MCF 10A (cell line): Measurements from ENCODE around the gene RGS10. TPM values are rescaled to one million over a fixed set of nuclear protein-coding genes. Genes with fewer than 3 reads are reported as not detected.

Experiments used
- BruUV-seq: library from RNA; stranded (reverse); fragments of 400-500 nt; replicated peaks from 2 replicates; lab custom pipeline; 2021; lab: Mats Ljungman, UMichigan
- CTCF ChIA-PET: fragments of 300-600 bp; sonication (Branson Sonifier 250); formaldehyde crosslinking; extraction: SDS; loops from one replicate; lab custom pipeline; 2021; ENCODE audit warnings: antibody characterized with exemption, inconsistent platforms; lab: Yijun Ruan, JAX
- POLR2A ChIA-PET: fragments of 300-600, 350-650 bp; sonication (Branson Sonifier 250); formaldehyde crosslinking; extraction: SDS; loops from one replicate; lab custom pipeline; 2020; ENCODE audit warnings: antibody characterized with exemption, inconsistent platforms; lab: Yijun Ruan, JAX
- DNase-seq: peaks from one replicate; pipeline ENCODE4 v3.0.0-alpha.2; 2018; ENCODE audit not compliant: unreplicated experiment
- H3K27ac Mint-ChIP-seq: one replicate; pipeline ENCODE4 v1.8.0; 2022; ENCODE audit warnings: mild to moderate bottlenecking, low read depth, mixed read lengths; ENCODE audit not compliant: unreplicated experiment
- H3K27me3 Mint-ChIP-seq: one replicate; pipeline ENCODE4 v1.8.0; 2022; ENCODE audit warnings: mixed read lengths; ENCODE audit not compliant: insufficient read depth, unreplicated experiment
- H3K36me3 Mint-ChIP-seq: one replicate; pipeline ENCODE4 v1.8.0; 2022; ENCODE audit warnings: mild to moderate bottlenecking, moderate library complexity, mixed read lengths; ENCODE audit not compliant: insufficient read depth, unreplicated experiment
- H3K4me1 Mint-ChIP-seq: one replicate; pipeline ENCODE4 v1.8.0; 2022; ENCODE audit warnings: mixed read lengths; ENCODE audit not compliant: insufficient read depth, unreplicated experiment
- H3K4me3 Mint-ChIP-seq: one replicate; pipeline ENCODE4 v1.8.0; 2022; ENCODE audit warnings: mild to moderate bottlenecking, moderate library complexity, mixed read lengths; ENCODE audit not compliant: unreplicated experiment
- H3K9me3 Mint-ChIP-seq: one replicate; pipeline ENCODE4 v1.8.0; 2022; ENCODE audit warnings: mixed read lengths; ENCODE audit not compliant: unreplicated experiment
- intact Hi-C: fragments of 100-400 bp; cut with micrococcal nuclease; formaldehyde crosslinking; loops from 2 replicates; pipeline ENCODE4 v1.14.1; 2022
- total RNA-seq: library from RNA; stranded (reverse); gene quantifications from 2 replicates; pipeline ENCODE4 v1.2.3, GENCODE V29; 2022
- TF ChIP-seq, protein P1 (sequence below): fragments of 200-600 bp; IDR thresholded peaks from one replicate; pipeline ENCODE4 v1.8.0; 2022; ENCODE audit warnings: antibody characterized with exemption, mild to moderate bottlenecking; ENCODE audit not compliant: unreplicated experiment

The RGS10 gene
- total RNA-seq, 1 experiment from 2014 or later = 26.0 TPM

DNA sequence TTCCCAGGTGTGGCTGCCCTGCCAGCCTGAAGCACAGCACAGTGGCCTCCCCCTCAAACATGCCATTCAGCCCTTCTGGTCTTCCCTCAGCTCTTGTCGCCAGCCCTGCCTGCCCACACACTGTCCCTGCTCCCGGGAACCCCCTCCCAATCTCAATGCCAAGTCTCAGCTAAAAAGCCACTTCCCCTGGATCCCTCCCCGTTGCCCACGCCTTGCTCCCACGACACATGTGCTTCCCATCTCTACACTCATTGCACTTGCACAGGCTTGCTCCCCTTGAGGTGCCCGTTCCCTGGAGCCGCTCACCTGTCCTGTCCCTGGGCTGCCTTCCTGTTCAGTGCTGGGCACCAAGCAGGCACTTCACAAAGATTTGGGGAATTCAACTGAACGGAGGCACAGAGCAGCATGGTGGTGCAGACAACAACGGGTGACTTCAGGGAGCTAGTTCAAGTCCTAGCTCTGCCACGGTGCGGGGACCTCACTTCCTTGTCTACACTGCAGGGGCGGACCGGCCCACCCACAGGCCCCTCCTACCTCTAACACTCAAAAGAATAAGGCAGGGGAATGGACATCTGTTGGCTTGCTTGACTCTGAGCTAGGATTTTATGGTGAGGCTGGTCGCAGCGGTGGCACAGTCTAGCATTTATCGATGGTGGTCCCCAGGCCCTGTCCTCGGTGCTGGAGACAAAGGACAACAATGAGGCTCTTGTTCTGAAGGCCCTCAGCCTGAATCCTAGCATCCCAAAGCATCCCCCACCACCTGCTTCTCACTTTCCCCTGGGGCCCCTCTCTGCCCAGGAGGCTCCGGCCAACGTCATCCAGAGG lies 18.4 kb downstream of the RGS10 start:
- BruUV-seq = no TSS peak
- intact Hi-C loops = no loop called here
- TF ChIP-seq, protein P1, sequence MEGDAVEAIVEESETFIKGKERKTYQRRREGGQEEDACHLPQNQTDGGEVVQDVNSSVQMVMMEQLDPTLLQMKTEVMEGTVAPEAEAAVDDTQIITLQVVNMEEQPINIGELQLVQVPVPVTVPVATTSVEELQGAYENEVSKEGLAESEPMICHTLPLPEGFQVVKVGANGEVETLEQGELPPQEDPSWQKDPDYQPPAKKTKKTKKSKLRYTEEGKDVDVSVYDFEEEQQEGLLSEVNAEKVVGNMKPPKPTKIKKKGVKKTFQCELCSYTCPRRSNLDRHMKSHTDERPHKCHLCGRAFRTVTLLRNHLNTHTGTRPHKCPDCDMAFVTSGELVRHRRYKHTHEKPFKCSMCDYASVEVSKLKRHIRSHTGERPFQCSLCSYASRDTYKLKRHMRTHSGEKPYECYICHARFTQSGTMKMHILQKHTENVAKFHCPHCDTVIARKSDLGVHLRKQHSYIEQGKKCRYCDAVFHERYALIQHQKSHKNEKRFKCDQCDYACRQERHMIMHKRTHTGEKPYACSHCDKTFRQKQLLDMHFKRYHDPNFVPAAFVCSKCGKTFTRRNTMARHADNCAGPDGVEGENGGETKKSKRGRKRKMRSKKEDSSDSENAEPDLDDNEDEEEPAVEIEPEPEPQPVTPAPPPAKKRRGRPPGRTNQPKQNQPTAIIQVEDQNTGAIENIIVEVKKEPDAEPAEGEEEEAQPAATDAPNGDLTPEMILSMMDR = no peak
- no peaks in the 10 kb centered on the region for H3K9me3 Mint-ChIP-seq
- peaks cover 17% of the 10 kb centered on the region for H3K4me1 Mint-ChIP-seq
- no peak overlapping the region for H3K27ac Mint-ChIP-seq
- H3K36me3 Mint-ChIP-seq = peaks cover 14% of the 10 kb centered on the region
- CTCF ChIA-PET = no interaction called here
- no peak for DNase-seq
- H3K27me3 Mint-ChIP-seq = no peaks in the 10 kb centered on the region
- POLR2A ChIA-PET = interaction anchor here (0.5 to 0.7 kb wide), 3 partner anchors 12 to 164 kb away, joined by 3 to 6 read pairs (median 3); no protein-coding TSS in a partner anchor
- H3K4me3 Mint-ChIP-seq = no peak overlapping the region

DNA sequence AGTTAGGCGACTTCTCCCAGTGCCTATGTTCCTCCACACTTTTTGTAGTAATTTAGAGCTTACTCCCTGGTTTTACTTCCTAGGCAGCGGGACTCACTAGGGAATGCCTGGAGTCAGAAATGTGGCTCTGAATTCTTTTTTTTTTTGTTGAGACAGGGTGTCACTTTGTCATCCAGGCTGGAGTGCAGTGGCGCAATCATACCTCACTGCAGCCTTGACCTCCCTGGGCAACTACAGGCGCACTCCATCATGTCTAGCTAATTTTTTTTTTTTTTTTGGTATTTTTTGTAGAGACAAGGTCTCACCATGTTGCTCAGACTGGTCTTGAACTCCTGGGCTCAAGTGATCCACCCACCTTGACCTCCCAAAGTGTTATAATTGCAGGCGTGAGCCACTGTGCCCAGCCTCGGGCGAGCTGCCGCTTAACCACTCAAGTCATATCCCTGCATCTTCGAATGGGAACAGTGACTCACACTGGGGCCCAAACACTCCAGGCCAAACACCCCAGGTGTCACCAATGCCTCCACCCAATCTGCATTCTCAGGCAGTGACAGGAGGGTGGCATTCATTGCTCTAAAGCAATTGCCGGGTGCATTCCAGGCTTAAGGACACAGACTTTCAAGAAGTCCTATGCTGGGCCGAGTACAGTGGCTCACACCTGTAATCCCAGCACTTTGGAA lies 19.6 kb downstream of the RGS10 start:
- H3K4me3 Mint-ChIP-seq = no peak overlapping the region
- H3K27me3 Mint-ChIP-seq = no peaks in the 10 kb centered on the region
- TF ChIP-seq, protein P1 = no peak
- peaks cover 14% of the 10 kb centered on the region for H3K36me3 Mint-ChIP-seq
- no TSS peak for BruUV-seq
- peaks cover 17% of the 10 kb centered on the region for H3K4me1 Mint-ChIP-seq
- ChIA-PET POLR2A (no interaction called here), CTCF (no interaction called here)
- peak; percentile 63 for DNase-seq
- peak overlapping the region; percentile 27 for H3K27ac Mint-ChIP-seq
- intact Hi-C loops = no loop called here
- no peaks in the 10 kb centered on the region for H3K9me3 Mint-ChIP-seq

GRCh38 chr10:119521443-119522204 lies 20.9 kb downstream of the RGS10 start:
- H3K27me3 Mint-ChIP-seq = no peaks in the 10 kb centered on the region
- TF ChIP-seq, protein P1 = no peak
- peaks cover 14% of the 10 kb centered on the region for H3K36me3 Mint-ChIP-seq
- peak overlapping the region; percentile 64 for H3K27ac Mint-ChIP-seq
- H3K9me3 Mint-ChIP-seq = no peaks in the 10 kb centered on the region
- H3K4me3 Mint-ChIP-seq = no peak overlapping the region
- ChIA-PET CTCF (interaction anchor here (0.6 kb wide), 1 partner anchor 338 kb away, joined by 4 read pairs; no protein-coding TSS in a partner anchor), POLR2A (interaction anchor here (0.5 to 0.7 kb wide), 2 partner anchors 28 to 999 kb away, joined by 3 read pairs; no protein-coding TSS in a partner anchor)
- peaks cover 17% of the 10 kb centered on the region for H3K4me1 Mint-ChIP-seq
- no TSS peak for BruUV-seq
- DNase-seq = peak; percentile 79
- intact Hi-C loops = no loop called here
